HG03175 (cell line): ENCODE results near the gene KIAA1671.

ENCODE experiments used
- ATAC-seq: cut with Tn5 transposase; IDR thresholded peaks from one replicate; pipeline ENCODE4 v1.9.1; 2021; ENCODE audit warnings: mild to moderate bottlenecking, moderate library complexity; ENCODE audit not compliant: unreplicated experiment

KIAA1671 gene

DNA sequence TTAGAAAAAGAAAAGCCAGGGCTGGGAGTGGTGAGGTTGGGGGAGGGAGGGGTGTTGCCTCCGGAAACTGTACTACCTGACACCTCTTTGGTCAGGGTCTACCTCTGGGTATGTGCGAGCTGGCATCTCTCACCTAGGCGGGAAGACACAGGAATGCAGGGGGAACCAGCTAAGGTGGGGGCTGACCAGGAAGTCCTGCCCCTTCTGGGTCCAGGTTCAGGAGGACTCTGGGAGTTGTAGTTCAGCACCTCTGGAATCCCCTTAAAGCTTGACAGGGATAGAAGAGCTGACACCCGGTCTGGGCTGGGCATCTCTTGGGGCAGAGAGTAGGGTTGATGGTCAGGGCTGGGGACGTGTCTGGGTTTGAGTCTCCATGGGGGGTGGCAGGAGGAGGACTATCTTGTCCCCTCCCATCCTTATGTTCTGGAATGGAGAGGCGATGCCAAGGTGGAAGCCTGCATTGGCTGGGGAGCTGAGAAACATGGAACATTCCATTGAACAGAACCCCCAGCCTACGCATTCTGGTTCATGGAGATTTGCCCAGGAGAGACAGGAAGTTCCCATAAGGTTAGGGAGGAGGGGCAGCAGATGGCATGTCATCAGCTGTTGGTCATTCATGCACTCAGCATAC lies 2.1 kb upstream of the KIAA1671 start:
- ATAC-seq, result no peak

DNA sequence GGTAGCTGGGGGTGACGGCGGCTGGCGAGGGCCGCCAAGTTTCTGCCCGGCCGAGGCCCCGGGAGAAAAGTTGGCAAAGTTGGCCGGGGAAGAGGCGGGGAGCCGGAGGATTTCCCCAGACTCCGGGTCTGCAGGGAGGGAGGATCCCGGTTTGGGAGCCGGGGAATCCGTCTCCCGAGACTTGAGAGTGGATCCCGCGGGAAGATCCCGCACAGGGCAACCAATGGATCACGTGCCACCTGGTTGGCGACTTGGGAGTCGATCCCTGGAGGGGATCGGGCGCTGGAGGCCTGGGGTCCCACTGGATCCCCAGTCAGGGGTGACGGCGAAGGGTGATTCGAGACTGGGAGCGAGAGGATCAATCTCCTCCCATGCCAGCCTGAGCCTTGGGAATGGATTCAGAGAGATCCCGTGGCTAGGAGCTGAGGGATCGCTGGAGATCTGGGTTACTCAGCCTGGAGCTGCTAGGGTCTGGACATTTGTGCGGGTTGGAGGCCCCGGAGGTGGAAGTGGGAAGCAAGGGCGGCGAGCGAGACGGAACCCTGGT lies 394 bp downstream of the KIAA1671 start:
- ATAC-seq, result no peak

DNA sequence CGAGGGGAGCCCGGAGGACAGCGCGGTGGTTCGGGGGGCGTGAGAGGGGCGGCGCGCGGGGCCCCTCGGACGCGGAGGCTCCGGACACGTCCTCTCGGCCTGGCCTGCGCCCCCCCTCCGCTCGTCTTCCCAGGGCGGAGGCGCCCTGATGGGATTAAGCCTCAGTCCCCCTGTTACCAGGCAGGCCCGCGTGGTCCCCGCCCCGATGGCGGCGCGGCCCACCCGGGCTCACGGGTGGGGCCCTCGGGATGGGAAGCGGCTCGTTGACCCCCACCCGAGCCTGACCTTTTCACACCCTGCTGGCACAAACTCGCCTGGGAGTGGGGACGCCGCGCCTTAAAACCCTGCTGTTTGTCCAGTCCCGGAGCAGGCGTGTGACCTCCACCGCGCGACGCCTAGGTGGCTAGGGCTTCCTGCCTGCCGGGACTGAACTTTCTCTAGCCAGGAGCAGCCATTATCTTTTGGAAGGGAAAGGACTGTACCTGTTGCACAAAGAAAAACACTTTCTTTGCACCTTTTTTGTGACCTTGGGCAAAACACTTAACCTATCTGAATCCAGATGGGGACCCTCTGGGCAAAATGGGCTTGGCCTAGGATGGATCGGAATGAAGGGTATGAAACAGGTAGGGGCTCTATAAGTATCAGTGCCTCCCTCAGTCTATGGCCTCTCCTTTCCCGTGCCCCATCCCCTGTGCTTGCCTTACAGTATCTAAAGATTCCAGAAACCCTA lies 1.0 kb downstream of the KIAA1671 start:
- ATAC-seq, result no peak

DNA sequence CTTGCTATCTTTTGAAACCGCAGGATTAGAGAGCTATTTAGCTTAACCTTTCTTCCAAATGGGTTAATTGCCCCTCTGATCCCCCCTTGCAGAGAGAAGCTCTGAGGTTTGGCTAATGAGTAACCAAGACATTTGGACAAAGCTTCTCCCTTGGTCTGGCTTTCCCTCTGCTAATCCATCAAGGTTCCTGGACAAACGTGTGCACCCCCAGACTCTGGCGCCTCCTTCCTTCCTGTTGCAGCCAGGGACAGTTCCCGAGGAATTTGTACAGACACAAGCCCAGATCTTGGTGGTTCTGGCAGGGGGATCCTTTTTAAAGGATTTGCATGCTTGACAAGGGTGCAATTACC lies 1.6 kb downstream of the KIAA1671 start:
- ATAC-seq, result no peak

DNA sequence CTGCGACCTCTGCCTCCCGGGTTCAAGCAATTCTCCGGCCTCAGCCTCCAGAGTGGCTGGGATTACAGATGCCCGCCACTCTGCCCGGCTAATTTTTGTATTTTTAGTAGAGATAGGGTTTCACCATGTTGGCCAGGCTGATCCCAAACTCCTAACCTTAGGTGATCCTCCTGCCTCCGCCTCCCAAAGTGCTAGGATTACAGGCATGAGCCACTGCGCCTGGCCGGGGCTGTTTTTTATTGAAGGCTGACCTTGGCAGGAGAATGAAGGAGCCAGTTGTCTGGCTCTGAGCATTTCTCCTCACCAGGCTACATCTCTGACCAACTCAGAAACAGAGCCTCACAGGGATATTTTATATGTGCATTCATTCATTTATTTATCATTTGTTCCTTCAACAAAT lies 2.3 kb downstream of the KIAA1671 start:
- ATAC-seq, result no peak

DNA sequence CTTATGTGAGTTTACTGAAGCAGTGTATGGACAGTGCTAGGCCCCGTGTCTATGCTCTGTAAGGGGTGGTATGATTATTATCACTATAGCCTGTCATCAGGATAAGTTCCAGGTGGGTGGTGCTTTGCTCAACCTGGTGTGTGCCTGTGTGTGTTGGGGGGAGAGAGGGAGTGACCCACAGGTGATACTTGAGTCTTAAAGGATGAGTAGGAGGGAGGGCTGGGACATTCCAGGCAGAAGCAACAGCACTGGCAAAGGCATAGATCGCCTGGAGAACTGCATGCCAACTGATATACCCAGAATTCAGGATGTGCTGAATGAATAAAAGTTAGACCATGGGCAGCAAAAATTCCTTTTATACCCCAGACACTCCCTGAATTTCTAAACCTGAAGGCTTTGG lies 4.5 kb downstream of the KIAA1671 start:
- ATAC-seq, result no peak

DNA sequence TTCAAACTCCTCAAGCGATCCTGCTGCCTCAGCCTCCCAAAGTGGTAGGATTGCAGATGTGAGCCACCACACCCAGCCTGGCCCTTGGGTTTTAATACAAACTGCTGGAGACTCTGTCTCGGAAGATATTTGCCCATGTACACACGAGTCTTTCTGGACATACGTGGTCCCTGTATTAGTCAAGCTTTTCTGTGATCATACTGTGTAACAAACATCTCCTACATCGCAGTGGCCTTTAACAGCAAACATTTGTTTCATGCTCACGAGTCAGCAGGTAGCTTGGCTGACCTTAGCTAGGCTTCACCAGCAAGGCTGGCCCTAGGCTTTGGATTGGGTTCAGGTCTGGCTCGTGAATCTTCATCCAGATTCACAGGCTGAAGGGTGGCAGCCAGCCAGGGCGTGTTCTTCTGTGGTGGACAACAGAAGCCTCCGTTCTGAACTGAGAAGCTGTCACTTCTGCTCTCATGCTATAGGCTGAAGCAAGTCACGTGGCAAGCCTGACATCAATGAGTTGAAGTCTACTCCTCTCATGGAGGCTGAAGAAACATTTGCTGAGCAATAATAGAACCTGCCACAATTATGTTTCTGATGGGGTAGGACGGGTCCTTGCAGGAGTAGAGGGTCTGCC lies 8.8 kb downstream of the KIAA1671 start:
- no peak for ATAC-seq

DNA sequence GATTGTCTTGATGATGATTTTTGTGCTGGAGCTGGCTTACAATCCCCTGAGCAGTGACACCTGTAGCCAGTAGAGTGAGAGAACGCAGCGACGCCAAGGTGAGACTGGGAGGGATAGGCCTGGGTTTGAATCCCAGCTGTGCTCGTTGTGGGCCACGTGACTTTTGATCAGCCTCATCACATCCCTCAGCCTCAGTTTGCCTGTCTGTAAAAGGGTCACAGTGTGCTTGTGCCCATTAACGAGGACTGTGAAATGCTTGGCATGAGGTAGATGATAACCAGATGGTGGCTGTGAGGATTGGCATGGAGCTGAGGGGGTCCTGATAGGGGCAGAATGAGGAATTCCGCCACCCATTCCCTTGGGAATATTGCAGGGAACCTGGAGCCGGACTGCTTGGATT lies 9.6 kb downstream of the KIAA1671 start:
- ATAC-seq, result no peak

DNA sequence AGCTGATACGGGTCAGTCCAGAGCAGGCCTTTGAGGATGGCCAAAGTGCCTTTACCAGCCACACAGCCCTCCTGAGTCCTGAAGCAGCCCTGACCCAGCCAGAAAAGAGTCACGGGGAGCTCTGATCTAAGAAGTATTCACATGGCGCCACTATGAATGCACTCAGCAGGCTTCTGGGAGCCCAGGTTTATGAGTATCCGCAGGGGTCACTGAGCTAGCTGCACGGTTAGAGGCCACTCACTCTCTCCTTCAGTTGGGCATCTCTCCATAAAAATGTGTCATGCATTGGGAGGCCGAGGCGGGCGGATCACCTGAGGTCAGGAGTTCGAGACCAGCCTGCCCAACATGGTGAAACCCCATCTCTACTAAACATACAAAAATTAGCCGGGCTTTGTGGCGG lies 10.3 kb downstream of the KIAA1671 start:
- no peak for ATAC-seq

DNA sequence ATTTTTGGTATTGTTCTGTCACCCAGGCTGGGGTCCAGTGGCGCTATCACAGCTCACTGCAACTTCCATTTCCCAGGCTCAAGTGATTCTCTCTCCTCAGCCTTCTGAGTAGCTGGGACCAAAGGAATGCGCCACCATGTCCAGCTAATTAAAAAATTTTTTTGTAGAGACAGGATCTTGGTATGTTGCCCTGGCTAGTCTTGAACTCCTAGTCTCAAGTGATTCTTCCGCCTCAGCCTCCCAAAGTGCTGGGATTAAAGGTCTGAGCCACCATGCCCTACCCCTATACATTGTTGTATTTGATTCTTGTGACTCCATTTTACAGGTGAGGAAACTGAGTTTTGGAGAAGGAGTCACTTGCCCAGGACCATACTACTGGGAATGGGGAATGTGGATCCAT lies 11.9 kb downstream of the KIAA1671 start:
- no peak for ATAC-seq

DNA sequence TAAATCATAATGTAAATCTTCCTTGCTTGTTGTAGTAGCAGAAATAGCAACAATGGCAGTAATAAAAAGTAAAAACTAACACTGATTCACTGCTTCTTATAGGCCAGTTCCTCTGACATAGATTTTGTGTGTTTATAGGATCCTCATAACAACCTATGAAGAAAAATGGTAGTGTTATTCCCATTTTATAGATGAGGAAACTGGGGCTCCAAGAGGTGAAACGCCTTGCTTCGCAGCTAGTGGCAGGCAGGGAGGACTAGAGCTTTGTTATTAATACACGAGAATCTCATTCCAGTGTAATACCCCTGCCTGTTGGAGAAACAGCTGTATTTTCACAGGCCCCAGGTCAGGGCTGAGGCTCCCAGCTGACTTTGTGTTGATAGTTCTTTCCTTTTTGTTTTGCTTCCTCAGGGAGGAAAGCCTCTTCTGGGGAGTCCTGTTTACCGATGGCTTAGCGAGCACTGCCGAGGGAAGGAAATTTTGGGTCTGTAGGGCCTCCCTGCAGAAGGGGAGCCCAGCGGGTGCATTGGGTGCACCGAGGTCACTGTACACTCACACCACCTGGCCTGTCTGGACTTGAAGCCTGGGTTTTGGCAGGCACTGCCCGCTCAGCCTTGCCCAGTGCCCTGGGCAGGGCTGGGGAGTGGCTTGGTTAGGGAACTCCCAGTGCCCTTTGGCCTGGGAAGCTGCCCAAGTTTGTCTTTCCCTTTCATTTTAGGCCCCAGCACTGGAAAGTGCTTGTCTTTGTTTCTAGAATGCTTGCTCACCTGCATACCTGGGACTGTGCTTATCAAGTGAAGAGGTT lies 13.5 kb downstream of the KIAA1671 start:
- no peak for ATAC-seq

DNA sequence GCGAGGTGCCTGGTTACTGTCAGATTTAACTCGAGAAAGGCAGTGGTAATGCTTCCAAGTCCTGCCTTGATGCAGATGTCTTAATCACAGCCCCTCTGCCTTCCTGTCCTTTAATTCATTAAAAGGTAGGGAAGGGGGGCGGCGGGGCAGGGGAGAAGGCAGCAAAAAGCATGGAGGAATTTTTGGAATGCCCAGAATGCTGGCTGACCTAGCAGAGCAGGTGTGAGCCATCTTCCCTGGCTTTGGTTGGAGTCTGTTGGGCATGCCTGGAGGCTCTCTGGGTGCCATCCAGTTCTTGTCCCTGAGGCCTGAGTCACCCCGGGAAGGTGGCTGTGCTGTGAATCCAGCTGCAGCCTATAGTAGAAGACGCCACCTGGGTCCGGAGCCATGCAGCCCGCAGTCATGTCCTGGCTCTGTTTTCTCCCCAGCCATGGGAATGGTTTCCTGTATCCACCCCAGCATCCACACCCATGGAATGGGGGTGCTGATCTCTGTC lies 15.6 kb downstream of the KIAA1671 start:
- ATAC-seq, result no peak

DNA sequence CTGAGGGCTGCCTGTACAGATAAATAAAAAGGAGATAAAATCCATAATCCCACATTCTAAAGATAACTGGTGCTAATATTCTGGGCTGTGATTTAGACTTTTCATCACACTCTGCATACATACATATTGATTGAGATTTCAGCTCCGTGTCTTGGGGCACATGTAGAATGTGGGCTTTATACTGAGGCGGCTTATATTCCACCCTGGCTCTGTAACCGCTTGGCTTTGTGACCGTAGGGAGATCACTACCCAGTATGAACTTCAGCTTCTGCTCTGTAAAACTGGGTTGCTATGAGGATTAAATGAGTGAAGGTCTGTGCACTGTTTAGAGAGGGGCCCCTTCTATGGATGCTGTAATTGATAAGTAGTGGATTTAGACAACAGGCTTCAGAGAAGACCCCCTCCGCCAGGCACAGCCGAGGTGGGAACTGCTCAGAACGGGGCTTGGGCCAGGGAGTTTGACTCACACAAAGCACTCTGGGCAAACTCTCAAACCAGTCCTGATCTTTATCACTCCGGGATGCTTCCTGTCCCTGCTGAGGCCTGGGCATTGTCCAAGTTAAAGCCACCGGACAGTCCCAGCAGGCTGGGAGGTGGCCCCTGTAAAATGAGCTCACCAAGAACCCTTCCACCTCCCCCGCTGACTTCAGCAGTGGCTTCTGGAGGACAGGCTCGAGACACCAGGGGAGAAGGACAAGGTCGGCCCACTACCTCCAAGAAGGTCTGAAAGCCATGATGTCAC lies 17.2 kb downstream of the KIAA1671 start:
- no peak for ATAC-seq

DNA sequence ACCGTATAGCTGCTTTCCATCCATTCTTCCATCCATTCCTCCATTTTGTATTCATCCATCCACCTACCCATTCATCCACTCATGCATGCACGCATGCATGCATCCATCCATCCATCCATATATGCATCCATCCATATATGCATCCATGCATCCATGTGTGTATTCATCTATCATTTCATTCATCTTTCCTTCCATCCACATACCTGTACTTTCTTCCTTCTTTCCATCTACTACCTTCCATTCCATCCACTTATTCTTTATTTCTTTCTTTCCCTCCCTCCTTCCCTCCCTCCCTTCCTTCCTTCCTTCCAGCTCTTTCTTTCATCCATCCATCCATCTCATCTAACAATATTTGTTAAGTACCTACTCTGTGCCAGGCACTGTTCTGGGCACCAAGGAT lies 19.9 kb downstream of the KIAA1671 start:
- ATAC-seq, result no peak

DNA sequence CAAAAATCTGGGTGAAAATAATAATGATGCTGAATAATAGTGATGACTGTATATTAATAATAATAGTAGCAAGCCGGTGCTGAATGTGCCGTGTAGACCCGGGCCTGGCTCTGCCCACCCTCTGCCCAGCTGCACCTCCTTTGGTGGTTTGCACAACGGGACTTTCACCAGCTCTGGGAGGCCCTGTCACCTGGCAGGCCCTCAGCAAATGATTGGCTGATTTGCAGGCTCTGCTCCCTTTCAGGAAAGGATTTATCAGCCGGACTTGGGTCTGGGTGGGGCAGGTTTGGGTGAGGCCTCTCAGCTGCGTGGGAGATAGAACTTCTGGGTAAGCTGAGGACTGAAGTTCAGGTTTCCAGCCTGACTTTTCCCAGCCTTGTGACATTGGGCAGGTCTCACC lies 21.4 kb downstream of the KIAA1671 start:
- no peak for ATAC-seq

DNA sequence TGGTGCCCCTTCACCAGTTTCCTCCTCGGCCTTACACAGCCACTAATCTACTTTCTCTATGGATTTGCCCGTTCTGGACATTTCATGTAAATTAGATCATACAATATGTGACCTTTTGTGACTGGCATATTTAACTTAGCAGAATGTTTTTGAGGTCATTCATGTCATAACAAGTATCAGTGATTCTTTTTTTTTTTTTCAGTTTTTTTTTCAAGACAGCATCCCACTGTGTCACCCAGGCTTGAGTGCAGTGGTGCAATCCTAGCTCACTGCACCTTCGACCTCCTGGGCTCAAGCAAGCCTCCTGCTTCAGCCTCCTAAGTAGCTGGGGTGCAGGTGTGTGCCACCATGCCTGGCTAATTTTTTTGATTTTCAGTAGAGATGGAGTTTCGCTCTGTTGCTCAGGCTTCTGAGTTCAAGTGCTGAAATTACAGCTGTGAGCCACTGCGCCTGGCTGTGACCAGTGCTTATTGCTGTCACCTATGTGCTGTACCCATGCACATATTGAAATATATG lies 22.7 kb downstream of the KIAA1671 start:
- no peak for ATAC-seq

DNA sequence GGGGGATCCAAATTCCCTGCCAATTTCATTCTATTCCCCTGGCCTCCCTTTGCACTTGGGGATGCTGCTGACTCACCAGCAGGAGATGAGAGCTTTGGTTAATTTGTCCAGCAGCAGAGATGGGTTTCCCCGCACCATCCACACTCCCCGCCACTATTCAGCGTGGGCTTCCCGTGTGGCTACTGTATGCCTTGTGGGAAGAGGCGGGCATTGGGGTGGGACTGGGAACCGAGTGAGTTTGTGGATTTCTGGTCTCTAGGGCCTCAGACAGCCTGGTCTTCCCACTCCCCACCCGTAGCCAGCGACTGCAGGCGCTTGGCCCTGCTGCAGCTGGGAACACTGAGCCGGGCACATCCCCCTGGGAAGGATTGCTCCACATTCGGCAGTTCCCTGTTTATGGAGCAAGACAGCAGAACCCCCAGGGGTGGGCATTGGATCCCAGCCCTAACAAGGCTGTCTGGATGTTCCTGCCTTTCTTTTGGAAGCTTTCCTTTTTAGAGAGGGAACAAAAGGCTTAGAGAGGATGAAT lies 23.4 kb downstream of the KIAA1671 start:
- ATAC-seq, result no peak

DNA sequence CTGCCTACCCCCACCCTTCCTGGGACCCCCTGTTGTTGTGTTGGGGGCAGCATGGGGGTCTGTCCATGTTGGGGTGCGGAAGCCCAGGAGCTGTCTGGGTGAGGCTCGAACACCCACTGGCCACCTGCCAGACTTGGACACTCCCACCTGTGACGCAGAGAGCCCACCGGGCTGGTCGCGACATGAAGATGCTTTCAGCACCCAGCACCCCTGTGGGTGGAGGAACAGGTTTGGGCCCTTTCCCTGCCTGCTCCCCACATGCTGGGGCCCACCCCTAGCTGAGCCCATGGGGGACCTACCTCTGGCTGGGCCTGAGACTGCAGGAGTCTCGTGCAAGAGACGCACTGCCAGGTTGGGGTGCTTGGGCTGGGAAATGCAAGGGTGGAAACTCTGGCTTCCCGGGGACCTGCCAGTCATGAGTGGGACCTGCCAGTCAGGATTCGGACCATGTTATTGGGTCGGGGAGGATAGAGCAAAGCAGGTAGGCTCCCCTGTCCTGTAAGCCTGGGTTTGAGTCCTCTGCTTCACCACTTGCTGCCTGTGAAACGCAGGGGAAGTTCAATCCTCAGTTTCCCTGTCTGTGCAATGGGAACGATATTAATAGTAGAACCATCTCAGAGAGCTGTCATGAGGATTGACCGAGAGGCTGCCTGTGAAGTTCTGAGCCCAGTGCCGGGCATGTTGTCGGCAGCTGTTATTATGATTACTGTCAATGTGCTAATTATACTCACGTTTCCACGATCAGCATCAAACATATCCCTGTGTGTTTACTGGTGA lies 24.1 kb downstream of the KIAA1671 start:
- ATAC-seq, result no peak
